IPS-15b (cell line): ENCODE results near the gene ROR2.
A peak's percentile ranks its signal among the peaks of the same experiment; 100 is the strongest.

Source experiments
- H3K27me3 ChIP-seq: one replicate; pipeline ENCODE4 v1.6.1; 2013; ENCODE audit warnings: low read length; ENCODE audit not compliant: control insufficient read depth, insufficient read depth
- H3K36me3 ChIP-seq: one replicate; pipeline ENCODE4 v1.6.1; 2013; ENCODE audit warnings: low read length; ENCODE audit not compliant: control insufficient read depth, insufficient read depth
- H3K4me1 ChIP-seq: one replicate; pipeline ENCODE4 v1.6.1; 2013; ENCODE audit warnings: mild to moderate bottlenecking, low read length; ENCODE audit not compliant: control insufficient read depth, insufficient read depth
- H3K4me3 ChIP-seq: one replicate; pipeline ENCODE4 v1.5.1; 2013; ENCODE audit warnings: low read depth, low read length
- H3K9ac ChIP-seq: one replicate; pipeline ENCODE4 v1.6.1; 2013; ENCODE audit warnings: low read depth, mild to moderate bottlenecking, low read length
- H3K9me3 ChIP-seq: one replicate; pipeline ENCODE4 v1.6.1; 2013; ENCODE audit warnings: mild to moderate bottlenecking, low read length; ENCODE audit not compliant: control insufficient read depth, insufficient read depth

ROR2 gene

DNA sequence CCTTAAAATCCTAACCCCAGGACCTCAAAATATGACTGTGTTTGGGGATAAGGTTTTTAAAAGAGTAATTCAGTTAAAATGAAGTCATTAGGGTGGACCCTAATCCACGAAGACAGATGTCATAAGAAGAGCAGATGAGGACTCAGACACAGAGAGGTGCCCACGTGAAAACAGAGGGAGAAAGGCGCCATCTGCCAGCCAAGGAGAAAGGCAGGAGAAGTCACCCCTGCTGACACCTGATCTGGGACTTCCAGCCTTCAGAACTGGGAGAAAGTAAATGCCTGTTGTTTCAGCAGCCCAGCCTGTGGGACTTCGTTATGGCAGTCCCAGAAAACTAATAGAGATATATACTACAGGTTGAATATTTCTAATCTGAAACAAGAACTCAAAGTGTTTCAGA is 67.4 kb downstream of the ROR2 start:
- H3K36me3 ChIP-seq, result no peaks in the 10 kb centered on the region
- H3K9me3 ChIP-seq, result no peaks in the 10 kb centered on the region
- peaks cover 5% of the 10 kb centered on the region for H3K4me1 ChIP-seq
- no peak overlapping the region for H3K4me3 ChIP-seq
- H3K27me3 ChIP-seq, result peaks cover 4% of the 10 kb centered on the region
- no peak overlapping the region for H3K9ac ChIP-seq

- peaks cover 5% of the 10 kb centered on the region for H3K4me1 ChIP-seq
- H3K36me3 ChIP-seq, result no peaks in the 10 kb centered on the region
- no peaks in the 10 kb centered on the region for H3K9me3 ChIP-seq
- no peak overlapping the region for H3K4me3 ChIP-seq
- H3K27me3 ChIP-seq, result no peaks in the 10 kb centered on the region
- H3K9ac ChIP-seq, result no peak overlapping the region
These were observed 69.6 kb downstream of the ROR2 start for GRCh38 chr9:91880378-91880972.

DNA sequence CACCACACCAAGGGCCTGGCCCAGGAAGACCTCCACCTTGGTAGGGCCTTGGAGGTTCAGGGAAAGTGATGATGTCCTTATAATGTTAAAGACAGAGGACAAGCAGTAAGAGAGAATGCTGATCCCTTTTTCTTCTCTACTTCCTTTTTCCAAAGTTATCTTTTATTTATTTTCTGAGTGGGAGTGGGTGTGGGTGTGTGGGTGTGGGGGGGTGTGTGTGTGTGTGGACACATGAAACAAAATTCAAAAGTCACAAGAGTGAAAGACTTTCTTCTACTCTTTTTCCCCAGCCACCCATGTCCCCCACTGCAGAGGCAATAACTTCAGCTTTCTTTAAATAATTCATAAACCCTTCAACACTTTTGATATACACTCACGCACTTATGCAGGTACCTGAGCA is 70.8 kb downstream of the ROR2 start:
- no peak overlapping the region for H3K4me3 ChIP-seq
- H3K9ac ChIP-seq, result no peak overlapping the region
- no peaks in the 10 kb centered on the region for H3K9me3 ChIP-seq
- peaks cover 5% of the 10 kb centered on the region for H3K4me1 ChIP-seq
- H3K27me3 ChIP-seq, result no peaks in the 10 kb centered on the region
- no peaks in the 10 kb centered on the region for H3K36me3 ChIP-seq

DNA sequence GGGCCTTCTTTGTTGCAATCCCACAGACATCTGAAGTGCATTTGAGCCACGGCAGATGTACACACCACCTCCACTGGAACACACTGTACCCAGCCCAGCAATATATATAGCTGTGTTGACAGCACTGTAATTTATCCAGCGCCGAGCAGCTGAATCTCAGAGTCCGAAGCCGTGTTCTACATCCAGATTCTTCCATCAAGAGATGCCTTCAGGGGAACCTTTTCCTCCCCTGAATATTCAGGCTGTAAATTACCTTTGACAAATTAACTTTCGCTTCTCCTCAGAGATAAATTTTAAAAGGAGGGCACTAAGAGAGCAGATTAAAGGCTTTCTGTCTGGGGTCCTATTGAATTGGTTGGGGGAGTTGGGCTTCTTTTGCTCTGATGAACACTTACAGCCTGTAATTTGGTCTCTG is 76.4 kb downstream of the ROR2 start:
- no peak overlapping the region for H3K9ac ChIP-seq
- no peaks in the 10 kb centered on the region for H3K36me3 ChIP-seq
- H3K4me1 ChIP-seq, result no peaks in the 10 kb centered on the region
- no peaks in the 10 kb centered on the region for H3K27me3 ChIP-seq
- no peak overlapping the region for H3K4me3 ChIP-seq
- H3K9me3 ChIP-seq, result no peaks in the 10 kb centered on the region

DNA sequence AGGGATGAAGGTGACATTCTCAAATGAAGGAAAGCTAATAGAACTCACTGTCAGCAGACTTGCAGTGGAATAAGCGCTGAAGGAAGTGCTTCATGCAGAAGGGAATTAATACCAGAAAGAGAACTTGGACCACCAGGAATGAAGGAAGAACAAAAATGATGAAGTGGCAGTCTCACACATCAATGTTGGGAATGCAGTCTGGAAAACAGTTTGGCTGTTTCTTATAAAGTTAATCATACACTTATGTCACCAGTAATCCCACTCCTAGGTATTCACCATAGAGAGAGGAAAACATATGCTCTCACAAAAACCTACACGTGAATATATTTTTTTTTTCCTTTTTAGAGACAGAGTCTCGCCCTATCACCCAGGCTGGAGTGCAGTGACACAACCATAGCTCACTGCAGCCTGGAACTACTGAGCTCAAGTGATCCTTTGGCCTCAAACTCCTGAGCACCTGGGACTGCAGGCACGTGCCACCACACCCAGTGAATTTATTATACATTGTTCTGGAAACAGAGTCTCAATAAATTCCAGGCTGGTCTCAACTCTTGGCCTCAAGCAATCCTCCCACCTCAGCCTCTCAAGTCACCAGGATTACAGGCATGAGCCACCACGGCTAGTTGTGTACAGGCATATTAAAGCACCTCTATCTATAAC is 81.2 kb downstream of the ROR2 start:
- H3K27me3 ChIP-seq, result no peaks in the 10 kb centered on the region
- no peaks in the 10 kb centered on the region for H3K4me1 ChIP-seq
- no peaks in the 10 kb centered on the region for H3K36me3 ChIP-seq
- H3K9ac ChIP-seq, result no peak overlapping the region
- no peak overlapping the region for H3K4me3 ChIP-seq
- H3K9me3 ChIP-seq, result no peaks in the 10 kb centered on the region

DNA sequence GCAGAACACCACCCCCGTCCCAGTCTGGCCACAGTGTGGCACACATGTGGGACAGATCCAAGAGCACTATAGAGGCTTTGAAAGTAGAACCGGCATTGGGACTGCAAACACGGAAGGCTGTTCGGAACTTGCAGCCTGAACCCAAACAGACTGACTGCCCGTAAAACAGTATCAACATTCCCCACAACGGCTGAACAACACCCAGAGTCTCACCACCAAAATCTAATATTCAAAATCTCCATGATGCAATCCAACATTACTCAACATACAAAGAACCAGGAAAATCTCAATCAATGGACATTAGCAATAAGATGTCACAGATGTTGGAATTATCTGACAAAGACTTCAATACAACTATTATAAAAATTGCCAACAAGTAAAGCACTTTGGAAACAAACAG is 82.3 kb downstream of the ROR2 start:
- Histone ChIP-seq H3K9me3 (no peaks in the 10 kb centered on the region), H3K4me1 (no peaks in the 10 kb centered on the region), H3K4me3 (no peak overlapping the region), H3K36me3 (no peaks in the 10 kb centered on the region), H3K27me3 (no peaks in the 10 kb centered on the region), H3K9ac (no peak overlapping the region)

GRCh38 chr9:91865041-91865440 is 85.0 kb downstream of the ROR2 start:
- Histone ChIP-seq H3K9ac (no peak overlapping the region), H3K27me3 (no peaks in the 10 kb centered on the region), H3K9me3 (no peaks in the 10 kb centered on the region), H3K4me1 (no peaks in the 10 kb centered on the region), H3K36me3 (no peaks in the 10 kb centered on the region), H3K4me3 (no peak overlapping the region)

DNA sequence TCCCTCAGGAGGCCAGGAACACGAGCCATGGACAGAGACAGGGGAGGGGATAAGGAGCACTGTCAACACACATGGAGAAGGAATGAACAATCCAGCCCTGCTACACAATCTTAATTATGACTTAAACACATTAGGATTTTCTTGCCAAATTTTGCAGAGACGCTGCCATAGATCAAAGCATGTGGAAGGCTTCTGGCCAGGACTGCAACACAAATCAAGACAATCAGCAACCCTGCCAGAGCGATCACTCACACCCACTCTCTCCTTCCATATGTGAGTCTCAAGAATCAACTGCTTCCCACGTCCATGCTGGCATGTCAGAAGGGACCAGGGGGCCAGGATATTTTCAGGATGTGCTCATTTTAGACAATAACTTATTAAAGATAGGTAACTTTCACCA is 85.6 kb downstream of the ROR2 start:
- Histone ChIP-seq H3K36me3 (no peaks in the 10 kb centered on the region), H3K9me3 (no peaks in the 10 kb centered on the region), H3K27me3 (no peaks in the 10 kb centered on the region), H3K4me1 (no peaks in the 10 kb centered on the region), H3K9ac (no peak overlapping the region), H3K4me3 (no peak overlapping the region)

DNA sequence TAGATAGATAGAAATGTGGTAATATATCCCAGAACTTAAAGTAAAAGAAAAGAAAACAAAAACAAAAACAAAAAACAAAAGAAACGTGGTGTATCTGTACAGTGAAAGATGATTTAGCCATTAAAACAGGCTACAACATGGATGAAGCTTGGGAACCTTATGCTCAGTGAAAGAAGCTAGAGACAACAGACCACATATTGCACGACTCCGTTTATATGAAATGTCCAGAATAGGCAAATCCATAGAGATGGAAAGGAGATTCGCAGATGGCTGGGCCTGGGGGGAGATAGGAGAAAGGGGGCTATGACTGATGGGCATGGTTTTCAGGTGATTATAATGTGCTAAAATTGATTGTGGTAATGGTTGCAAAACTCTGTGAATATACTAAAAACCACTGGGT is 86.6 kb downstream of the ROR2 start:
- Histone ChIP-seq H3K9me3 (no peaks in the 10 kb centered on the region), H3K4me3 (no peak overlapping the region), H3K9ac (no peak overlapping the region), H3K27me3 (no peaks in the 10 kb centered on the region), H3K36me3 (no peaks in the 10 kb centered on the region), H3K4me1 (no peaks in the 10 kb centered on the region)

DNA sequence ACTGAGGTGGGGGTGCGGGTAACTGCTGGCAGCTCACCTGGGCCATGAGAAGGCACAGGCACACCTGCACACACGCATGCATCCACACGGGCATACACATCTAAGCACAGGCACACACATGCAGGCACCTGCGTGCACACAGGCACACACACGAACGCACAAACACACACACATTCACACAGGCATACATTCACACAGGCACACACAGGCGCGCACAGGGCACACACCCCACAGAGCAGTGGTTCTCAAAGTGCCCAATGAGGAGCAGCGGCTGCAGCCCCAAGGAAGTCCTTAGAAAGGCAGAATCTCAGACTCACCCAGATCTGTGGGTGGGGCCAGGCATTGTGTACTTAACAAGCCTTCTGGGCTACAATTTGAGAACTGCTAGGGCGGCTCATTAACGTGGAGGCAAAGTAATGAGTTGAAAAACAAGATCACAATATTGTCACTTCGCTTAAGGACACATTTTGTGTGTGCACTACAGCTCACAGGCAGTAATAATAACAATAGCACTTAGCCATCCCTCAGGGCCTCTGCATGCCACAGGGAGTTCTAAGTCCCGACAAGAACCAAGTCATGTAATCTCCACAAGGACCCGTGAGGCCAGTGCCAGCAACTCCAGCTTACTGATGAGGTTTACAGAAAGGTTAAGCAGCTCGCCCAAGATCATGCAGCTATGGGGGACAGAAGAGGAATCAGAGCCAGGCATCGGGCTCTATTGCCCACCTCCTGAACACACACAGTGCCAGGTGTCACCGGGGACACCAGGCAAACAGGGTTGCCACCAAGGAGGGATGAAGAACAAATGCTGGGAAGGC is 91.6 kb downstream of the ROR2 start:
- H3K27me3 ChIP-seq, result no peaks in the 10 kb centered on the region
- no peaks in the 10 kb centered on the region for H3K36me3 ChIP-seq
- H3K9ac ChIP-seq, result no peak overlapping the region
- H3K4me3 ChIP-seq, result peak overlapping the region; percentile 13
- H3K4me1 ChIP-seq, result peaks cover 9% of the 10 kb centered on the region
- no peaks in the 10 kb centered on the region for H3K9me3 ChIP-seq

DNA sequence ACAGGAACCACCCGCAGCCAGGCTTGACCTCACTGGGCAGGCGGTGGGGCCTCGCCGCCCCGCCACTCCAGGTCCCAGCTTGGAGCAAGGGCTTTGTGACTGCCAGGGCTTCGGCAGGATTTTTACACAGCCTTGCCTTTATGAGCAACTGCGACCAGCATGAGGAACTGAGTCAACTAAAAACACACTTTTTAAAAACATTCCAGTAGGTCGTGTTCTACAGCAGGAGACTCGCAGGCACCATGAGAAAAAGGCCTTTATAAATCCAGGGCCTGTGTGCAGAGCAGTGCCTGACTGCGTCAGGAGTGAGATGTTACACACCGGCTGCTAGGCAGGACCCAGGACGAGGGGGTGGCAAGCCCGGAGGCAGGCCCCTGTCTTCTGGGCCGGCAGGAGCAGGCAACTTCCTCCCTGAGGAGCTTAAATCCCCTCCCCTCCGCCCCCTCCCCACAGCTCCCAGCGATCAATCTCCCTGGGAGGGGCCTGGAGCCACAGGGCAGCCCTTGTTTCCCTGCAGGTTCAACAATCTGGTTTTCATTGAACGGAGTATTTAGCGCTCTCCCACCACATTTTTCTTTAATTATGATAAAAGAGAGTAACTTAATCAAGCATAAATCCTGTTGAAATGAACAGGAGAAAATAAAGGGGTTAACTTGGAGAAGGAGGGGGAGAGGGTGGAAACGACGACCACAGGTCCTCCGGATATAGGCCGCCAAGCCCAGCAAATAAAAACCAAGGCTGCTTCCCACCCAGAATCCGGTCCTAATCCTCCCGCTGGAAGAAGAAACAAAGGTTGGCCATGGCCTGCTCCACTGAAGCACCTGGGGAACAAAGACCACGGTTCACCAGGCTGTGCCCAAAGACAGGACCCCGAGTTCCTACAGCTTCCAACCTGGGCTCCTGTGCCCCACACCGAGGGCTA is 92.5 kb downstream of the ROR2 start:
- Histone ChIP-seq H3K9ac (peak overlapping the region; percentile 54), H3K4me1 (peaks cover 9% of the 10 kb centered on the region)

More for the DNA sequence above, 92.5 kb downstream of the ROR2 start:
- no peaks in the 10 kb centered on the region for H3K9me3 ChIP-seq
- no peaks in the 10 kb centered on the region for H3K27me3 ChIP-seq
- no peaks in the 10 kb centered on the region for H3K36me3 ChIP-seq
- H3K4me3 ChIP-seq, result peak overlapping the region; percentile 13
